HG03103 (cell line): ENCODE data around the gene MCMBP.

Source experiments
- ATAC-seq: cut with Tn5 transposase; IDR thresholded peaks from one replicate; pipeline ENCODE4 v1.9.1; 2021; ENCODE audit warnings: low read depth; ENCODE audit not compliant: unreplicated experiment

The MCMBP gene

GRCh38 chr10:119832951-119833350 is 39.7 kb downstream of the MCMBP start:
- ATAC-seq, result no peak

DNA sequence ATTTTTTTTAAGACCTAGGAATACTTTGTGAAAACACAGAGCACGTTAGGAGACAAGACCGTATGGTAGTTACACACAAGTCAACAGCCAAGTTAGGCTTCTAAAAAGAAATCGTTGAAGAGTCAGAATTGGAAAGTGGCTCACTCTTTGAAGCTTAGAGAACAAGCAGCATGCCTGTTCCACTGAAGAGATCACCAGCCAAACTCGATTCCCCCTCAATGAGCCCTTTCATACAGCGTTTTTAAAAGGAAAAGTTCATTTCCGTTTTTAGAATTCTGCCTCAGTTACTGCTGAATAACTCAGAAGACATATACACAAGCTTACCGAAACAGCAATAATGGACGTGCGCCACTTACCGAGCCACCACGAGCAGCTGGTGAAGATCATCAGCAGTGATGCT is 41.0 kb downstream of the MCMBP start:
- ATAC-seq, result no peak

- no peak for ATAC-seq
These were observed 41.8 kb downstream of the MCMBP start for GRCh38 chr10:119830851-119831250.

GRCh38 chr10:119829429-119829828 is 43.2 kb downstream of the MCMBP start:
- ATAC-seq, result no peak

GRCh38 chr10:119827430-119827829 is 45.2 kb downstream of the MCMBP start:
- no peak for ATAC-seq

- no peak for ATAC-seq
These were observed 45.9 kb downstream of the MCMBP start for GRCh38 chr10:119826771-119827170.

- no peak for ATAC-seq
These were observed 48.3 kb downstream of the MCMBP start for GRCh38 chr10:119824299-119824698.

DNA sequence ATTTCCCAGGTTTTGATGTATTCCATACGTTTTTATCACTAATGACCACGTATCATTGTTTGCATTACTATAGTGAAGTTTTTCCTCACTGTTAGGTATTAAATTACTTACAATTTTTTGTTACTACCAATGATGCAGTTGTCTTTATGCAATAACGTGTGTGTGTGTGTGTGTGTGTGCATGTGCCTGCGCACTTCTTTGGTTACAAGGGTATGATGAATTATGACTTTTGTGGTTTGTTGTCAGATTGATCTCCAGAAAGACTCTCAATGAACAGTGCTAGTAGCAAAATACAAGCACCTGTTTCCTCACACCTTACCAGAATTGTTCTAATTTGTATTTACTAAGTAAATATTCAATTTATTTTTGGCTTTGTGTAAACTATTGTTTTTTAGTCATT is 51.5 kb downstream of the MCMBP start:
- no peak for ATAC-seq

GRCh38 chr10:119818889-119819270 is 53.8 kb downstream of the MCMBP start:
- no peak for ATAC-seq

- no peak for ATAC-seq
These were observed 54.4 kb downstream of the MCMBP start for GRCh38 chr10:119817991-119818888.

GRCh38 chr10:119815671-119816070 is 57.0 kb downstream of the MCMBP start:
- no peak for ATAC-seq

GRCh38 chr10:119812684-119813083 is 60.0 kb downstream of the MCMBP start:
- ATAC-seq, result no peak

- ATAC-seq, result no peak
These were observed 61.5 kb downstream of the MCMBP start for GRCh38 chr10:119811122-119811521.

DNA sequence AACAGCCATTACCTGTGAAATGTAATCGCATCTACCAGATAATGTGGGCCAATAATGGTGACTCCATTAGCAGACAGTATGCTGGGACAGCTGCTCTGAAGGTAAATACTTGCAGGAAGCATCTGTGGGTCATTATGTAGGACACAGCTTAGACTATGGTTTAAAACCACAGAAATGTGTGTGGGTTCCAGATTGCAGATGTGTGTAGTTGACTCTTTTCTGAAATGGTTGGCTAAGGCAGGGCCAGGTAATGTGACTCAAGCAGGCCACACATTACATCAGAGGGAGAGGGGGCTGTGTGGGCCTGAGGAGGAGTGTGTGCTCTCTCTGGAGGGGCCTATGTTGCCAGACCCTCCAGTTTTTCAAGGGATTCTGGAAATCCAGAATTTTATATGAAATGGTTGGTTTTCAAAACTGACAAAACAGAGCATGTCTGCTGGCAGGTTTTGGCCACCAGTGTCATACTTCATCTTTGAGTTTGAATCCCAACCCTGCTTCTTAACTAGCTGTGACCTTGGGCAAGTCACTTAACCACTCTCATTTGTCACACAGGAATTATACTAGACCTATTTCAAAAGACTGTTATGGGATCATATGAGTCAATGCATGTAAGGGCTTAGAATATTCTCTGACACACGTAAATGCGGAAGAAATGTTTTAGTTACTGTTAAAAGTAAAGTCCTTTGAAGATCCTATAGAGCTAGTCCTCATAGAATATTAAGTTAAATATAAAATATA is 64.5 kb downstream of the MCMBP start:
- ATAC-seq, result peak; percentile 58

- no peak for ATAC-seq
These were observed 66.1 kb downstream of the MCMBP start for GRCh38 chr10:119806334-119807130.

GRCh38 chr10:119805702-119806230 is 66.9 kb downstream of the MCMBP start:
- no peak for ATAC-seq

GRCh38 chr10:119803264-119803663 is 69.4 kb downstream of the MCMBP start:
- no peak for ATAC-seq

- ATAC-seq, result peak; percentile 52
These were observed 70.6 kb downstream of the MCMBP start for GRCh38 chr10:119801998-119802538.

GRCh38 chr10:119801176-119801575 is 71.5 kb downstream of the MCMBP start:
- no peak for ATAC-seq

DNA sequence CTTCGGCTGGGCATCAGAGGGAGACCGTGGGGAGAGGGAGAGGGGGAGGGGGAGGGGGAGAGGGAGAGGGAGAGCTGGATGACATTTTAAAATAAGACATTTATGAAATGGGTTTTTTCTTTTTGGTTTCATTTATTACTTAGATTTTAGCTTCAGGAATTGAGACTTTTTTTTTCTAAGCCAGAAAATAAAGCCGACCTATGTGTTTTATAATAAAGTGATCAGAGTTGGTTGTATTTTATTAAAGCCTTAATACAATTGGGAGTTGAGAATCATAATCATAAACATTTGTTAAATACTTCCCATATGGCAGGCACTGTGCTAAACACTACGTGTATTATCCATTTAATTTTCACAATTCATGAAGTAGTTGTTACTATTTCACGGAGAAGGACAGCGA is 76.6 kb downstream of the MCMBP start:
- ATAC-seq, result no peak
